Measurements from ENCODE around the gene UBE3D.

GRCh38 chr6:83072726-83073125, 7.1 kb upstream of the UBE3D start:
- no peak for TF ChIP-seq CTCF (IDR thresholded peaks at IDR 0.05)
- TF ChIP-seq POLR2A (IDR thresholded peaks at IDR 0.05), result no peak
